HG03175 (cell line): ENCODE data around the gene ARL3.
A peak's percentile ranks its signal among the peaks of the same experiment; 100 is the strongest.
"Not testable (repeated sequence)": the region's sequence is repeated elsewhere in the genome, so short reads cannot be mapped to it uniquely, and the experiment has no call there.

ENCODE experiments used
- ATAC-seq: cut with Tn5 transposase; IDR thresholded peaks from one replicate; pipeline ENCODE4 v1.9.1; 2021; ENCODE audit warnings: mild to moderate bottlenecking, moderate library complexity; ENCODE audit not compliant: unreplicated experiment

Gene ARL3, protein sequence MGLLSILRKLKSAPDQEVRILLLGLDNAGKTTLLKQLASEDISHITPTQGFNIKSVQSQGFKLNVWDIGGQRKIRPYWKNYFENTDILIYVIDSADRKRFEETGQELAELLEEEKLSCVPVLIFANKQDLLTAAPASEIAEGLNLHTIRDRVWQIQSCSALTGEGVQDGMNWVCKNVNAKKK

DNA sequence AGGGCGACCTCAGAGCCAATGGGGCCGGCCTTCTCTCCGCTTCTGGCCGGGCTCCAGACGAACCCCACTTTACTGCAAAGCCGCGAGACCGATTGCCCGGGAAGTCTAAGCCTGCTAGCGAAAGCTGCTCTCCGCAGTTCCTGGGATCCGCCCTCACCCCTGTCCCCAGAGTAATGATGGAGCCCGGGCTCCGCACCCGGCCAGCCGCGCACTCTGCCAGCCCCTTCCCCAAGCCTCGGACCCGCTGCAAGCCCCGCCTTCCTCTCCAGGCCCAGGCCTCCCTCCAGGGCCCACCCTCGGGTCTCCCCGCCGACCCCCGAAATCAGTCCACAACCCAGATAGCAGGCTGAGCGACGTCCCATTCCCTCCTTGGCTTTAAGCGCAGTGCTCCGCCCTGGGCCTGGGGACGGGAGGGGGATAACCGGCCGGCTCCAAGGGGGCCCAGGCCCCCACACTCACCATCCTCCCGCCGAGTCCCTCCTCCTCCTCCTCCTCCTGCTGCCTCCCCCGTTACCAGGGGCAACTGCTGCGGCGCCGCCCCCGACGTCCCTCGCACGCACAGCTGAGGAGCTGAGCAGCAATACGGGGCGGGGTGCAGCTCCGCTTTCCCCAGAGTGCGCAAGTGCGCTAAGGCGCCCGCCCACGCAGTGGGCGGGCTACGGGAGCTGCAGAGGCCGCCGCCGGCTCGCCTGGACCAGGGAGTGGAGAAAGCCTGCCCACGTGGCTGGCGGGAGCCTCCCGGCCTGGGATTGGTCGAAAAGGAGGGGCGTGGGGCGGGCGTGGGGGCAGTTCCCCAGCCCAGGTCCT is at the start of gene ARL3:
Gene ARL3 (minus strand): TSS at position 584 of the 807 bp plus-strand sequence. CDS start 122 bp downstream, at position 462.
- ATAC-seq, result peak; percentile 79

DNA sequence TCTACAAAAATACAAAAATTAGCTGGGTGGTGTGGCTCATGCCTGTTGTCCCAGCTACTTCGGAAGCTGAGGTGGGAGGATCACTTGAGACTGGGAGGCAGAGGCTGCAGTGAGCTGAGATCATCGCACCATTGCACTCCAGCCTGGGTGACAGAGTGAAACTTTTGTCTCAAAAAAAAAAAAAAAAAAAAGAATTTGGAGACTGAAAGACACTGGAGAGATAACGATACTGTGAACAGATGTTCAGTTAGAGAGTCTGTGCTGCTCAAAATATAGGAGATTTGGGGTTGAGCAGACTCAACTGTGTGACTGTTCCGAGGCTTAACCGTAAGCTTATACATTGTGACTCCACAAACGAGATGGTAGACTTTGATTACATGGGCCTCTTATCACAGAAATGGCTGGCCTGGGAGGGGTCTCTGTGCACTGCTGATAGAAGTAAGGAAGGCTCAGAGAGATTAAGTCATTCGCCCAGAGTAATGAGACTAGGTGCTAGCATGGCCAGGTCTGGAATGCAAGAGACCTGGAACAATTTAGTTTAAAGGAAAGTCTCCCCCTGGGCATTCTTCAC is 48.9 kb upstream of the ARL3 start:
- ATAC-seq, result no peak

DNA sequence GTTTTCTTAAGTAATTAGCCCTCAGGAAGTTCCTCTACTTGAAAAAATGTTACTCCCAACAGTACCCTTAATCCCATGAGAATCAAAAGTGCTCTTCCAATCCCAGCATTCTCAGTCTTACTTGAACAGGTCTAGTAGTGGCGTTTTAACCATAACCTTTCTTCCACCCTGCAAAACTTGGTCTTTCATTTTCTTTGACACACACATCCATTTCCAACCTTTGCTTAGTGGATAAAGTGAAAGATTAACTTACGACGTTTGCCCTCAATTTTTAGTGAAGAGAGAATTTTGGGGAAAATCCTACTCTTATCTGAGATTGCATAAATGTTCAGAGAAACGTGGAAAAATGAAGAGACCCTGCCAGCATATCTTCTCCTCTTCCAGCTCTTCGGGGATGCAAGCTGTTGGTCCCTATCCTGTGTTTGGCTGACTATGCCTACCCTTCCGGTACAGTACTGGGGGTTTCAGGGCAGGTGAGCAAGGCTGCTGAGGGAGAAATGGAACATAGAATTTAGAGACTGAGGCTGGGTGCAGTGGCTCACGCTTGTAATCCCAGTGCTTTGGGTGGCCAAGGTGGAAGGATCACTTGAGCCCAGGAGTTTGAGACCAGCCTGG is 48.3 kb upstream of the ARL3 start:
- ATAC-seq, result no peak

DNA sequence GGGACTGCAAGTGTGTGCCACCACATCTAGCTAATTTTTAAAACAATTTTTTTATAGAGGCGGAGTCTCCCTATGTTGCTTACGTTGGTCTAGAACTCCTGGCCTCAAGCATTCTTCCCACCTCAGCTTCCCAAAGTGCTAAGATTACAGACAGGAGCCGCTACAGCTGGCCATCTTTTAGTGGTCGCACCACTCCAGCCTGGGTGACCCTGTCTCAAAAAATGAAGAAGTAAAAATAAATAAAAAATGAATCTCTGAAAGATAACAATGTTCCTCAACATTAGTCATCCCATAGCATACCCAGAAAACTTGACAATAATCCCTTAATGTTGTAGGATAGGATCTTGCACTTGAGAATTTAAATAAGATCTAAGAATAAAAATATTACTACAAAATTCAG is 47.8 kb upstream of the ARL3 start:
- no peak for ATAC-seq

DNA sequence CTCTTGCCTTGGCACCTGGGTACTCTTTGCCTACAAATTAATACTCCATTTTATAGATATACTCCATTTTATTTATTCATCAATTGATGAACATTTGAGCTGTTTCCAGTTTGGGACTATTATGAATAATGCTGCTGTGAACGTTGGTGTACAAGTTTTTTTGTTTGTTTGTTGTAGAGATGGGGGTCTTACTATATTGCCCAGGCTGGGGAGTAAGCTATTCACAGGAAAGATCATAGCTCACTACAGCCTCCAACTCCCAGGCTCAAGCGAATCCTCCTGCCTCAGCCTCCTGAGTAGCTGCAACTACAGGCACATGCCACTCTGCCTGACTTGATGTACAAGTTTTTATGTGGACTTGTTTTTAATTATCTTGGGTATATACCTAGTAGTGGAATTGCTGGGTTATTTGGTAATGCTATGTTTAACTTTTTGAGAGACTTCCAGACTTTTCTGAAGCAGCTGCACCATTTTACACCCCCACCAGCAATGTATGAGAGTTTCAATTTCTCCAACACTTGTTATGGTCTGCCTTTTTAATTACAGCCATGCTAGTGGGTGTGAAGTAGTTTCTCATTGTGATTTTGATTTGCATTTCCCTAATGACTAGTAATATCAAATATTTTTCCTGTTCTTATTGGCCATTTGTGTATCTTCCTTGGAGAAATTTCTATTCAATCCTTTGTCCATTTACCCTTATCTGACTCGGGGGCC is 45.5 kb upstream of the ARL3 start:
- ATAC-seq, result no peak

DNA sequence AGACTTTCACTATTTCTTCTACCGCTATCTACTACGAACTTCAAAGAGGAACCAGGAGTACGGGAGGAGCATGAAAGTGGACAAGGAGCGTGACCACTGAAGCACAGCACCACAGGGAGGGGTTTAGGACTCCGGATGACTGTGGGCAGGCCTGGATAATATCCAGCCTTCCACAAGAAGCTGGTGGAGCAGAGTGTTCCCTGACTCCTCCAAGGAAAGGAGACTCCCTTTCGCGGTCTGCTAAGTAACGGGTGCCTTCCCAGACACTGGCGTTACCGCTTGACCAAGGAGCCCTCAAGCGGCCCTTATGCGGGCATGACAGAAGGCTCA is 44.7 kb upstream of the ARL3 start:
- not testable (repeated sequence) for ATAC-seq

DNA sequence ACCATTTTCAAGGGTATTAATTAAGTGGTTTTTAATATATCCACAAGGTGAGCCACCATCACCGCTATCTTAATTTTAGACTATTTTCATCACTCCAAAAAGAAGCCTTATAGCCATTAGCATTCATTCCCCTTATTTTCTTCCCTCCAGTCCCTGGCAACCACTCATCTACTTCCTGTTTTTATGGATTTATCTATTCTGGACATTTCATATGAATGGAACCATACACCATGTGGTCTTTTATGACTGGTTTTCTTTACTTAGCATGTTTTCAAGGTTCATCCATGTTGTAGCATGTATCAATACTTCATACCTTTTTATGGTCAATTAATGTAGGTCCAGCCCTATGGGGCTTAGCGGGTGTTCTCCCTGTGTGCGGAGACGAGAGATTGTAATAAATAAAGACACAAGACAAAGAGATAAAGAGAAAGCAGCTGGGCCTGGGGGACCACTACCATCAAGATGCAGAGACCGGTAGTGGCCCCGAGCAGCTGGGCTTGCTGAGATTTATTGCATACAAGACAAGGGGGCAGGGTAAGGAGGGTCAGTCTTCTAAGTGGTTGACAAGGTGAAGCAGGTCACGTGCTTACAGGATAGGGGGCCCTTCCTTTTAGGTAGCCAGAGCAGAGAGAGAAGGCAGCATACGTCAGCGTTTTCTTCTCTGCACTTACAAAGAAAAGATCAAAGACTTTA is 44.2 kb upstream of the ARL3 start:
- no peak for ATAC-seq

DNA sequence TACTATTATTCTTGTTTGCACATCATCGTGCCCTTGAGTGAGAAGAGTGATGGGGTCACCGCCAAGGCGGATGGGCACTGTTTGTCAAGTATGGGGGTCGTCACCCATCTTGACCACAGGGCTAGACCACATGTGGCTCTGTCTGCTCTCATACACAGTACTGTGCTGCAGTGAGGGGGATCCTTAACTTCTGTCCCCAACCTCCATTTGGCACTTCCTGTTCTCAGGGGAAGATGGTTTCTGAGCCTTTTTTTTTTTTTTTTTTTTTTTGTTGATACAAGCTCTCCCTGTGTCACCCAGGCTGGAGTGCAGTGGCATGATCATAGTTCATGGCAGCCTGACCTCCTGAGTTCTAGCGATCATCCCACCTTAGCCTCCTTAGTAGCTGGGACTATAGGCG is 43.1 kb upstream of the ARL3 start:
- no peak for ATAC-seq

DNA sequence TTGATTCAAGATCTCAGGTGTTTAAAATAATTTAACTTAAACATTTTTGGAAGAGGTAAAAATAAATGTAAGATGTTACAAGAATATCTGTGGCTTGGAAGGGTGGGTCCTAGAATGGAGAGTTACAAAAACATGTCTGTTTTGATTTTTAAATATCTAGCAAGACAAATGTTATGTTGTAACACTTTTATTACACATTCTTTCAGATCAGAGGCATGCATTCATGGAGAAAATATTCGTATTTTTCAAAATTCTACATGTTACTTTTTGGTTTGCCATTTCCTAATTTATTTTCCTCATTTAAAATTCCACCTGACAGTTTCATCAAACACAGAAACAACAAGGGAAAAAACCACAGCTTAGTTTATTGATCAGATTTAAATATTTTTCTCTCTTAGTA is 39.5 kb upstream of the ARL3 start:
- no peak for ATAC-seq

DNA sequence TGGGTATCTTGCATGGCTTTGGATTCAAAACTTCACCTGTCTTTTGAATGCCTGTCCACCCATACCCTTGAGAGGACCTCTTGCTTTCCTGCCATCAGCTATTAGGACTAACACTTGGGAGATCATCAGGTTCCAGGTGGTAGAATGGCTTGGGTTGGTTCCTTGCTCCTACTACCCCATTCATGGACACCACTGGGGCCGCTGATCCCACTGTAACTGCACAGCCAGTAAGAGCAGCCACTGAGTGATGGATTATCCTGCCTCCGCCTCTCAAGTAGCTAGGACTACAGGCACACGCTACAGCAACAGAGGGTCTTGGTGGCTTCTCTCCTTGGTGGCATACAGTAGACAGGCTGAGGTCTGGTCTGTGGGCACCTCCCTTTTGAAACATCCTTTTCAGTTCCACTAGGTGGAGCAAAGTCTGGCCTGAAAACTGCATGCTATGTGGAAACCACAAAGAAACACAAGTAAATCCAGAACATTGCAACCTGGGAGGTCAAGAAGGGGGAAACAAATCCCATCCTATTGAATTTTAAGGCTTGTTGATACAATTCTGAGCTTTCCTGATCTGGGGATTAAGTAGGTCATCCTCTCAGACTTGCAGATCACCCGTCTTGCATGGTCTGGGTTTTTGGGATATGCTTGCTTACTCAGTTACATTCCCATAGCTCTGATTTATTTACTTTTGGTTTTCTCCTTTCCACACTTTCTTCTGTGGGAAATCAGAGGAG is 38.9 kb upstream of the ARL3 start:
- ATAC-seq, result no peak

DNA sequence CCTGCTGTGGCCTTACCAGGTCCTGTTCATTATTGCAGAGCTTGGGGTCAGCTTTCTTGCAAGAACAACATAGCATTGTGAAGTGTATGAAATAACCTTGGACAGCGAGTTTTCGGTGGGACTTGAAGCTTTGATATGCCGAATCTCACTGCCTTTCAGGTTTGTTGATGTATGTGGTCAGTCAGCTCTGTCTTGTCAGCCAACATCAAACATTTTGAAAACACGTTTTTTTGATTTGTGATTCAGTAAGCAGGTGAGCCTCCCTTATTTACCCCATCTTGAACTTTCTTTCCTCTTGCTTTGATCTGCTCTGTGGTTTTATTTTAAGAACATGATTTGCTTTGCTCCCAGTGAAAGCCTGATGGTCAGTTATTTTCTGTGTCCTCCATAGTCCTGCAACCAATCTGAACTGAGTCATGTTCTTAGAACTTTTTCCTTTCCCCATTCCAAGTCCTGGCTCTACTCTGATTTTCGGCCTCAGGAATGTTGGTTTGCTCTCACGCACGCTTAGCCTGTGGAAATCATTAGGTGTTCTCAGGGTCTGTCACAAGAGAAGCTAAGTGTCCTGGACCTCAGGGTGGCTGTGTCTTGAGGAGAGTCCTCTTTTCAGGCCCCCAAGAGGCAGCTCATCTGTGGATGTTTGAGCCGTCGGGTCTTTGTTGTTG is 38.2 kb upstream of the ARL3 start:
- no peak for ATAC-seq

DNA sequence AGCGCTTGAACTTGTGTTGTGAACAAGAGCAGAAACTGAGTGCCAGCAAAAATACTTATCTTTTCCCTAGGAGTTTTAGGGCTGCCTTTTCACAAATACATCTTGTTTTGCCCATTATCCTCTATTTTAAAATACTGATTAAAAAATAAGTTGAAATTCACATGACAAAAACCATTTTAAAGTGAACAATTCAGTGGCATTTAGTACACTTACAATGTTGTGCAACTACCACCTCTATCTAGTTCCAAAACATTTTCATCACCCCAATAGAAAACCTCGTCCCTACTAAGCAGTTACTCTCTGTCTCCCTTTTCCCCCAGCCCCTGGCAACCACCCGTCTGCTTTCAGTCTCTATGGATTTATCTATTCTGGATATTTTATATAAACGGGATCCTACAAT is 31.0 kb upstream of the ARL3 start:
- ATAC-seq, result no peak

DNA sequence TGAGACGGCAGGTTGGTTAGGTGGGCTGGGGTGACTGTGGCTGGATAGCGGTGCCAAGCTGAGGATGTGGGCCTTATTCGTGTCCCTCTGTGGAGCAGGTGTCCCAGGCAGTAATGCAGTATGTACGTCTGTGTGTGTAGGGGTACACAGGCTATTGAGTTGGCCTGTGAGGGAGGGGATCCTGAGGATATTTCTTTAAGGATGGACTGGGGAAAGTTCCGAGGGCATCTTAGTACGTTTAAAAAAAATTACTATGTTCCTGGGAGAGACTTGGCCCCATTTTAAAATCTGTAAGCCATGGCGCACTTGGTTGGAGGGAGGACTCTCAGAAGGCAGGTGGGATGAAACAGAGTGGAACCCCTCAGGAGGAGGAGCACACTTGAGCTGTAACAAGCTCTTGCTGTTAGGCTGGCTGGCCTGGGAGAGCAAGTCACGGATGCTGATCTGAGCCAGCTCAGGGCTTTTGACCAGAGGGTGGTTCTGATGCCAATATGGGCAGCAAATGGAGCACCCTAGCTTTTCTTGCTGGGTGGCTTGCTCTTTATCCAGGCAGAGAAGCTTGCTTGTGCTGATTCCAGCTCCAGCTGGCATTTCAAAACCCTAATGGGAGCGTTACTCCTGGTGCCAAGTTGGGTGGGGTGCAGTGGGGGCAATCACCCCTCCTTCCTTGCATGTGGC is 30.3 kb upstream of the ARL3 start:
- ATAC-seq, result peak; percentile 9

DNA sequence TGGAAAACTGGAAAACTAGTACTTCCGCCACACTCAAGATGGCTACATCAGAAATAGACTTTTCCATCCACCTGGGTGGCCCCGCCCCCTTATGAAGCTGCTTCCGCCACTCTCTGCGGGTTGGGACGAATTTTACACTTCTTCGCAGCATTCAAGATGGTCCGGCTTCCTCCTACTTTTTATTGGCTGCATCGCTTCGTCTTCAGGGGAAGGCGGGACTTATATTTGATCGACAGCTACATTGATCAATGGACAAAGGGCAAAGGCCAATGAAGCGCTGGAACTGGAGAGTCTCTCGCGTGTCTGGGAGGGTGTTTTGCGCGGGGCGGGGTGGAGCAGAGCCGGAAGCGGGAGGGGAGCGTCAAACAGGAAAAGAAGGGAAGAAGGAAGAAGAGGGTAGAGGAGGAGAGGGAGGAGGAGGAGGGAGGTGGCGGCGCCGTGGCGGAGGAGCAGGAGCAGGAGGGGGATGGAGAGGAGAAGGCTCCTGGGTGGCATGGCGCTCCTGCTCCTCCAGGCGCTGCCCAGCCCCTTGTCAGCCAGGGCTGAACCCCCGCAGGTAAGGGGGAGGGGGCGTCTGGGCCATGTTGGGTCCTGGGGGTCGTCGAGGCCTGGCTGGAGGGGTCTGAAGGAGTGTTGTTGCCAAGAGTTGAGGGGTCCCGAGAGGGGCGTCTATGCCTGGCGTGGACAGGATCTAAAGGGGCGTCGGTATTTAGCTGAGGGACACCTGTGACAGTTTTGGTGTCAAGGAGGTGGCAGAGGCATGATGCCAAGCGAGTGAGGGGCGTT is 29.6 kb upstream of the ARL3 start, which contains the start of gene WBP1L:
Gene WBP1L (plus strand): TSS at position 361 of the 786 bp plus-strand sequence. CDS start 106 bp downstream, at position 467.
- ATAC-seq, result peak; percentile 97

DNA sequence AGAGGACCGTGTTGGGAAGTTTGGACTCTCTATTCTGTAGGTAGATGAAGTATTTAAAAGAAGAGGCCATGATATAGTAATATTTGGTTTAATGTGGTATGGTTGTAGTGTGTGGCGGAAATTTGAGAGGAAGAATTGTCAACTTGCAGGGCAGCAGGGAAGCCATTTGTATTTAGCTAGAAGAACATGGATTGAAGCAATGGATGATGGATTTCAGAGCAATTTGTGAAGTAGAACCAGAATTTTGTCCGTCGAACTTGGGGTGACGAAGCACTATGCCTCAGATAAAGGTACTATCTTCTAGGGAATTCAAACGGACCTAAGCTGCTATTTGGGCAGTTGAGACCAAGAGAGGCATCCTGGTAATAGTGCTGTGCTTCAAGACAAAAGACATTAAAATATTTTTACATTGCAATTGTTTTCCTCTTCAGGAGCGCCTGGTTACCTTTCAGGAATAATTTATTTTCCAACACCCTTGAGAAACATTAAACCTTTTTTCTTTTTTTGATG is 28.9 kb upstream of the ARL3 start:
- ATAC-seq, result peak; percentile 2

DNA sequence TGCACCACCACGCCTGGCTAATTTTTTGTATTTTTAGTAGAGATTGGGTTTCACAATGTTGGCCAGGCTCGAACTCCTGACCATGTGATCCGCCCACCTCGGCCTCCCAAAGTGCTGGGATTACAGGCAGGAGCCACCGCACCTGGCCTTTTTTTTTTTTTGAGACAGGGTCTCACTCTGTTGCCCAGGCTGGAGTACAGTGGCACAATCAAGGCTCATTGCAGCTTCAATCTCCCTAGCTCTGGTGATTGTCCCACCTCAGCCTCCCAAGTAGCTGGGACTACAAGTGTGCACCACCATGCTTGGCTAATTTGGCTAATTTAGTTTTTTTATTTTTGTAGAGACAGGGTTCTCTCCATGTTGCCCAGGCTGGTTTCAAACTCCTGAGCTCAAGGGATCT is 28.1 kb upstream of the ARL3 start:
- not testable (repeated sequence) for ATAC-seq

DNA sequence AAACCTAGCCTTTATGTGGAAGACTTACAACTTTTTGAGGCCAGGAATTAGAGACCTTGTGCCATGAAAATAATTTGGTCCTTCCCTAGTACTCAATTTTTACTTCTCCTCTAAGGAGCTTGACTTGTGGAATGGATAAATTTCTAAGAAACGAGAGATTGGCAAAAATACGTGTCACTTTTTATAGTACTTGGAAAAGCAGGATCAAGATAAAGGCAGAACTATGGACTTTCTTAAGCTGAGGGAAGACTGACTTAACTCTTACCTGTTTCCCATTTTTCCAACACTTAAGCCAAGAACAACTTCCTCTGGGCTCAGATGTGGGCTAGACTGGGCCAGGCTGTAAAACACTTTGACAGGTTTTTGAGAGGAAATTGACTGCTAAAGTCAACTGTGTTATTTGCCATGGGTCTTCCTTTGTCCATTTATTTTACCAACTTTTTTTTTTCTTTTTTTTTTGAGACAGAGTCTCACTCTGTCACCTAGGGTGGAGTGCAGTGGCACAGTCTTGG is 27.6 kb upstream of the ARL3 start:
- no peak for ATAC-seq

DNA sequence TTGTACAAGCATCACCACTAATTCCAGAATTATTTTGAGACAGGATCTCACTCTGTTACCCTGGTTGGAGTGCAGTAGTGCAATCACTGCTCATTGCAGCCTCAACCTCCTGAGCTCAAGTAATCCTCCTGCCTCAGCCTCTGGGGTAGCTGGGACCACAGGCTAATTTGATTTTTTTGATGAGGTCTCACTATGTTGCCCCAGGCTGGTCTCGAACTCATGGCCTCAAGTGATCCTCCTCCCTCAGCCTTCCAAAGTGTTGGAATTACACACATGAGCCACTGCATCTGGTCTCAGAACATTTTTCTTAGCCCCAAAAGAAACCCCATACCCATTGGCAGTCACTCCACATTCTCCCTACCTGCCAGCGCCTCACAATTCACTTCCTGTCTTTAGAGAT is 26.0 kb upstream of the ARL3 start:
- no peak for ATAC-seq
